IMR-90 (cell line): ENCODE data around the gene RAB41.

Experiments
- CTCF ChIP-seq: conservative IDR thresholded peaks from 2 replicates; pipeline ENCODE4 v1.5.1; 2012; ENCODE audit warnings: mild to moderate bottlenecking, low read depth, low read length, improper control_type of control experiment
- FOS ChIP-seq: fragments of 150-350 bp; IDR thresholded peaks from 2 replicates; pipeline ENCODE4 v1.6.1; 2016; ENCODE audit warnings: low read depth, low read length
- MXI1 ChIP-seq: IDR thresholded peaks from 2 replicates; pipeline ENCODE4 v1.6.1; 2012; ENCODE audit warnings: low read depth, mild to moderate bottlenecking, low read length, moderate library complexity, borderline replicate concordance
- NFE2L2 ChIP-seq: fragments of 150-350 bp; IDR thresholded peaks from 2 replicates; pipeline ENCODE4 v1.6.1; 2016; ENCODE audit warnings: low read depth, mild to moderate bottlenecking, low read length
- POLR2A ChIP-seq: IDR thresholded peaks from 2 replicates; pipeline ENCODE4 v1.6.1; 2012; ENCODE audit warnings: mild to moderate bottlenecking, low read depth, low read length

DNA sequence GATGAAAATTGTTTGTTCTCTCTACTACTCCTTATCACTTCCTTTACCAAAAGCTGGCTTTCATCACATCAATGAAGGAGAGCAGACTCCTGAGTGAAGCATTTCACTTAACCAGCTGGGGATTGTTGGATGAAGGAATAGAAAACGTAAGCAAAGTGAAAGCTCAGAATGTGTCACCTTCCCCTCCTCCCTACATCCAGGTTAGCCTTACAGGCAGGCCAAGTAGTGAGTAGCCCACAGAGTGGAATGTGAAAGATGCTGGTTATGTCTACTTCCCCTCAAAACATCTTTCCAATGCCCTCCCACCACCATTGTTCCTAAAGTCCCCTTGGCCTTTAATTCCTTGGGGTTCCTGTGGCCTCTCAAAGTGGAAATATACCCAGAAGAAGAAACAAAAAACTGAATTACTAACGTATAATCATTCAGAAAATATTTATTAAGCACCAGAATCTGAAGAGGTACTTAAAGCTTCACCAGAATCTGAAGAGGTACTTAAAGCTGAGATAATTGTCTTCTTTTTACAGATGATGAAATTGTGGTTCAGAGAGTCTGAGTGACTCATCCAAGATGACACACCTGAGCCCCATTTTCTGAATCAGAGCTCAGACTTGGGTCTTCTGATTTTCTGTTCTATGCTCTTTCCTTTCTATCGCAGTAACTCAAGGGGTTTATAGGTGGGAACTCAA lies 28.5 kb upstream of the RAB41 start:
- TF ChIP-seq FOS = no peak
- no peak for TF ChIP-seq CTCF
- TF ChIP-seq MXI1 = no peak
- no peak for TF ChIP-seq NFE2L2
- no peak for TF ChIP-seq POLR2A
